HepG2 (cell line): ENCODE results near the gene OAS2. TPM values are rescaled to one million over a fixed set of nuclear protein-coding genes. Genes with fewer than 3 reads are reported as not detected.

Experiments used
- ATAC-seq: fragments of 200-7000 bp; cut with Tn5 transposase; 3 replicates; pipeline ENCODE4 v1.9.1; 2020; ENCODE audit warnings: mild to moderate bottlenecking, moderate library complexity
- BruUV-seq: library from RNA; stranded (reverse); fragments of 400-500 nt; replicated peaks from 2 replicates; lab custom pipeline; 2021; lab: Mats Ljungman, UMichigan
- CTCF ChIA-PET: fragments of 300-600 bp; formaldehyde crosslinking; extraction: SDS; loops from one replicate; lab custom pipeline; 2021; ENCODE audit warnings: low total read pairs, inconsistent platforms, low intra/inter-chr PET ratio; lab: Yijun Ruan, JAX
- POLR2A ChIA-PET: fragments of 350-600 bp; sonication (Branson Sonifier 250); formaldehyde crosslinking; loops from one replicate; lab custom pipeline; 2020; ENCODE audit warnings: antibody characterized with exemption, inconsistent platforms; lab: Yijun Ruan, JAX
- DNase-seq: peaks from one replicate; pipeline ENCODE4 v3.0.0-alpha.2; 2015; ENCODE audit warnings: low spot score
- FAIRE-seq: peaks from 3 replicates; lab custom pipeline; 2011; peaks lifted over from hg19 to GRCh38; lab: Jason Lieb, UNC
- H2AFZ ChIP-seq: one replicate; pipeline ENCODE4 v1.6.1; 2011; ENCODE audit warnings: low read length, inconsistent platforms
- H3K27ac ChIP-seq: fragments of 300-600 bp; 3 replicates; pipeline ENCODE4 v1.8.0; 2011; ENCODE audit warnings: mixed run types, mild to moderate bottlenecking, mixed read lengths, low read length, inconsistent platforms; ENCODE audit not compliant: insufficient read depth; ENCODE audit errors: extremely low read length
- H3K27me3 ChIP-seq, 2 experiments: fragments of 200-600 bp in 1 of 2; 2 replicates in 1 of 2; 3 replicates in 1 of 2; pipeline versions ENCODE4 v1.6.0 to v1.8.0; 2011; ENCODE audit warnings: low read length in 2 of 2, mild to moderate bottlenecking in 2 of 2, moderate library complexity in 2 of 2, inconsistent platforms in 1 of 2; ENCODE audit not compliant: insufficient read depth in 2 of 2, control insufficient read depth in 1 of 2
- H3K36me3 ChIP-seq, 2 experiments: fragments of 200-600 bp in 1 of 2; replicated peaks in 1 of 2; 2 replicates in 1 of 2; 3 replicates in 1 of 2; pipeline versions ENCODE4 v1.5.1 to v1.8.0; 2011; ENCODE audit warnings: low read length in 2 of 2, inconsistent platforms in 1 of 2; ENCODE audit not compliant: insufficient read depth in 2 of 2, control insufficient read depth in 1 of 2
- H3K4me1 ChIP-seq: 2 replicates; pipeline ENCODE4 v1.5.1; 2012; ENCODE audit warnings: low read length, inconsistent platforms; ENCODE audit not compliant: insufficient read depth
- H3K4me2 ChIP-seq: 2 replicates; pipeline ENCODE4 v1.6.0; 2011; ENCODE audit warnings: low read depth, low read length, inconsistent platforms
- H3K4me3 ChIP-seq, 3 experiments: fragments of 200-600 bp in 1 of 3; sonication (generic), shearing (Covaris generic) in 1 of 3; replicated peaks in 1 of 3; 2 replicates each; pipeline ENCODE4 v1.5.1; 2011 to 2016; ENCODE audit warnings: low read length in 3 of 3, inconsistent platforms in 2 of 3, low read depth in 2 of 3, mild to moderate bottlenecking in 2 of 3, control low read depth in 1 of 3, mixed read lengths in 1 of 3; ENCODE audit not compliant: insufficient read depth in 1 of 3
- H3K79me2 ChIP-seq: one replicate; pipeline ENCODE4 v1.6.1; 2011; ENCODE audit warnings: low read length, inconsistent platforms; ENCODE audit not compliant: insufficient read depth
- H3K9ac ChIP-seq: 2 replicates; pipeline ENCODE4 v1.6.0; 2011; ENCODE audit warnings: mild to moderate bottlenecking, low read depth, low read length, inconsistent platforms; ENCODE audit not compliant: insufficient read depth
- H3K9me3 ChIP-seq: 2 replicates; pipeline ENCODE4 v1.5.1; 2012; ENCODE audit warnings: mild to moderate bottlenecking, low read length
- H4K20me1 ChIP-seq: 2 replicates; pipeline ENCODE4 v1.6.0; 2011; ENCODE audit warnings: inconsistent platforms, mild to moderate bottlenecking, low read length, moderate library complexity; ENCODE audit not compliant: insufficient read depth
- FOXA3 ChIP-seq: IDR thresholded peaks from 2 replicates; pipeline ENCODE4 v1.6.1; 2016; ENCODE audit warnings: missing genetic modification reagents, missing compliant biosample characterization
- SIX4 ChIP-seq: sonication (generic); formaldehyde crosslinking; IDR thresholded peaks from 2 replicates; pipeline ENCODE4 v1.4.0; 2020; ENCODE audit warnings: missing genetic modification reagents
- SNAPC4 ChIP-seq: sonication (generic); formaldehyde crosslinking; IDR thresholded peaks from 2 replicates; pipeline ENCODE4 v1.4.0; 2020; ENCODE audit warnings: mild to moderate bottlenecking, missing genetic modification reagents
- TFAP4 ChIP-seq: sonication (generic); IDR thresholded peaks from 2 replicates; pipeline ENCODE4 v1.6.1; 2016; ENCODE audit warnings: low read depth, borderline replicate concordance
- ZNF124 ChIP-seq: sonication (generic); formaldehyde crosslinking; IDR thresholded peaks from 2 replicates; pipeline ENCODE4 v1.4.0; 2020; ENCODE audit warnings: missing genetic modification reagents
- ZNF350 ChIP-seq: sonication (generic); formaldehyde crosslinking; IDR thresholded peaks from 2 replicates; pipeline ENCODE4 v1.4.0; 2020; ENCODE audit warnings: mild to moderate bottlenecking, low read depth, missing genetic modification reagents, borderline replicate concordance
- WGBS: methylation state at CpG from one replicate; pipeline ENCODE4 v1.1.6; 2017; ENCODE audit warnings: low lambda C conversion rate; 5-methylcytosine and 5-hydroxymethylcytosine counted together
- in situ Hi-C: cut with HindIII; loops from 2 replicates; pipeline ENCODE4 v1.10.0; 2017; ENCODE audit warnings: low pct_unique_long_range_greater_than_20kb; ENCODE audit not compliant: extremely low pct_ligation_motif_present
- intact Hi-C: fragments of 100-400 bp; cut with micrococcal nuclease; formaldehyde crosslinking; loops from one replicate; pipeline ENCODE4 v1.10.0; 2022; ENCODE audit not compliant: unreplicated experiment
- polyA plus RNA-seq, 8 experiments: library from polyadenylated mRNA; depleted of rRNA in 3 of 8; stranded (reverse) in 7 of 8; unstranded in 1 of 8; fragments of >200 nt; fragmentation: Illumina TruSeq in 4 of 8; extraction: Trizol in 4 of 8; gene quantifications; 2 replicates each; pipeline versions ENCODE4 v1.2.1 to v1.2.3, GENCODE V29; 2011 to 2016; ENCODE audit warnings: low read depth in 4 of 8, missing spikeins in 1 of 8, mixed read lengths in 1 of 8; ENCODE audit not compliant: insufficient read depth in 1 of 8
- total RNA-seq, 5 experiments: library from RNA; depleted of rRNA; stranded (reverse); fragments of >200 nt; fragmentation: Illumina TruSeq; extraction: Trizol; gene quantifications; 2 replicates each; pipeline ENCODE4 v1.2.3, GENCODE V29; 2016; ENCODE audit warnings: low read depth in 1 of 5

OAS2 gene
- total and polyA plus RNA-seq, 2 of the 13 experiments (the other 11 are each of a cell fraction or from before 2014, with no cell fraction given), result 0.05 to 0.24 TPM

GRCh38 chr12:112992541-112993398, 14.5 kb downstream of the OAS2 start (continued):
- TF ChIP-seq TFAP4, result 0 out of 2 replicates have a peak, but pooled peaks have one; percentile 13

GRCh38 chr12:112995008-112995407, 16.7 kb downstream of the OAS2 start:
- Histone ChIP-seq H3K4me3 (no peak overlapping the region), H3K27ac (no peak overlapping the region), H3K27me3 (peaks cover 1 to 3% of the 10 kb centered on the region in 2 experiments; a peak in 1 of 5 replicates), H3K79me2 (no peaks in the 10 kb centered on the region), H4K20me1 (no peaks in the 10 kb centered on the region), H2AFZ (no peak overlapping the region), H3K4me2 (no peak overlapping the region), H3K36me3 (no peaks in the 10 kb centered on the region), H3K9me3 (no peaks in the 10 kb centered on the region), H3K4me1 (no peaks in the 10 kb centered on the region), H3K9ac (no peak overlapping the region)
- 21% methylated on average over 5 of the region's 5 CpGs for whole genome bisulfite sequencing
- ChIA-PET CTCF (interaction anchor here (4.2 kb wide), 1 partner anchor 36 kb away, joined by 44 read pairs; no protein-coding TSS in a partner anchor), POLR2A (no interaction called here)
- DNase-seq (no peak), ATAC-seq (no peak), FAIRE-seq (no peak)
- in situ Hi-C loops (loop anchor here (5.0 kb wide), 1 partner anchor 37 kb away; no protein-coding TSS in a partner anchor), intact Hi-C loops (no loop called here)
- BruUV-seq, result no TSS peak
- TF ChIP-seq FOXA3 (CRISPR knock-in tag), result no peak

- in situ Hi-C loops (loop anchor here (5.0 kb wide), 1 partner anchor 36 kb away; no protein-coding TSS in a partner anchor), intact Hi-C loops (no loop called here)
- FAIRE-seq, result no peak
- ChIA-PET CTCF (no interaction called here), POLR2A (no interaction called here)
- ATAC-seq, result no peak
- WGBS, result 15% methylated on average over 8 of the region's 8 CpGs
- H3K36me3 ChIP-seq, result no peaks in the 10 kb centered on the region
- no peaks in the 10 kb centered on the region for H4K20me1 ChIP-seq
- no peak overlapping the region for H3K27ac ChIP-seq
- H3K27me3 ChIP-seq, result peaks cover 1 to 3% of the 10 kb centered on the region in 2 experiments; a peak in 1 of 5 replicates
- no peak overlapping the region for H3K4me2 ChIP-seq
- H3K9ac ChIP-seq, result no peak overlapping the region
- H3K4me1 ChIP-seq, result no peaks in the 10 kb centered on the region
- no TSS peak for BruUV-seq
- no peaks in the 10 kb centered on the region for H3K79me2 ChIP-seq
- DNase-seq, result no peak
- H3K9me3 ChIP-seq, result no peaks in the 10 kb centered on the region
- no peak overlapping the region for H2AFZ ChIP-seq
- H3K4me3 ChIP-seq, result no peak overlapping the region
- TF ChIP-seq SIX4 (CRISPR knock-in tag) (no peak), ZNF124 (CRISPR knock-in tag) (no peak), ZNF350 (CRISPR knock-in tag) (no peak), SNAPC4 (CRISPR knock-in tag) (no peak)
These were observed 18.2 kb downstream of the OAS2 start for GRCh38 chr12:112996501-112996900.
